ENCODE measurements around the gene BEST2. TPM values are rescaled to one million over a fixed set of nuclear protein-coding genes. Genes with fewer than 3 reads are reported as not detected.

Gene BEST2
- total RNA-seq, 4 donors from 2014 or later: not detected

DNA sequence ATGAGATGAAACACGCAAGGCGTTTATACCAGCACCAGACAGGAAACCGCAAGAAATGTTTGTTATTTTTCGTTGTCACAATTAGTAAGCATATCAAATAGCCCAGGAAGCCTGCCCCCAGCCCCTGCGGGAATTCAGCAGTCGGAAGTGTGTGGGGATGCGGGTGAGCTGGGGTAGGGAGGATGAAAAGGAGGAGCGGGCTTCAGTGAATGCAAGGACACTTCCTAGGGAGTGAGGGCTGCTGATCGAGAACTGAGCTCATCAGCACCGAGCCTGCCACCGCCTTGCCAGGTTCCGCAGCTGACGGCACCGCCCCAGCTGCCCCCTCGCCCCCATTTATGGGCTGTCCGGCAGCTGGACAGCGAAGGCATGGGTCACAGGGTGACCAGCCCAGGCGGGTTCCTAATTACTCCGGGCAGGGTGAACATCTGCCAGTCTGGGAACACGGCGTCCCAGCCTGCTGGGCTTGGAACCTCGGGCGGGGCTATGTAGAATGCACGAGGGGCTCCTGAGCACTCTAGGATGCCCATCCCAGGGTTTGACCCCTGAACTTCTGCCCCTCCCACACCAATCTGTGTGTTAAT, 1.6 kb upstream of the BEST2 start:
- TF ChIP-seq, protein P1, sequence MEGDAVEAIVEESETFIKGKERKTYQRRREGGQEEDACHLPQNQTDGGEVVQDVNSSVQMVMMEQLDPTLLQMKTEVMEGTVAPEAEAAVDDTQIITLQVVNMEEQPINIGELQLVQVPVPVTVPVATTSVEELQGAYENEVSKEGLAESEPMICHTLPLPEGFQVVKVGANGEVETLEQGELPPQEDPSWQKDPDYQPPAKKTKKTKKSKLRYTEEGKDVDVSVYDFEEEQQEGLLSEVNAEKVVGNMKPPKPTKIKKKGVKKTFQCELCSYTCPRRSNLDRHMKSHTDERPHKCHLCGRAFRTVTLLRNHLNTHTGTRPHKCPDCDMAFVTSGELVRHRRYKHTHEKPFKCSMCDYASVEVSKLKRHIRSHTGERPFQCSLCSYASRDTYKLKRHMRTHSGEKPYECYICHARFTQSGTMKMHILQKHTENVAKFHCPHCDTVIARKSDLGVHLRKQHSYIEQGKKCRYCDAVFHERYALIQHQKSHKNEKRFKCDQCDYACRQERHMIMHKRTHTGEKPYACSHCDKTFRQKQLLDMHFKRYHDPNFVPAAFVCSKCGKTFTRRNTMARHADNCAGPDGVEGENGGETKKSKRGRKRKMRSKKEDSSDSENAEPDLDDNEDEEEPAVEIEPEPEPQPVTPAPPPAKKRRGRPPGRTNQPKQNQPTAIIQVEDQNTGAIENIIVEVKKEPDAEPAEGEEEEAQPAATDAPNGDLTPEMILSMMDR (IDR thresholded peaks at IDR 0.05): no peak
- TF ChIP-seq POLR2A (IDR thresholded peaks at IDR 0.05) (no peak), EP300 (IDR thresholded peaks at IDR 0.05) (no peak), POLR2AphosphoS5 (IDR thresholded peaks at IDR 0.05) (no peak)
- no peak overlapping the region for H3K27ac ChIP-seq
- H3K36me3 ChIP-seq: peaks cover 0 to 38% of the 10 kb centered on the region in 2 donors
- H3K4me1 ChIP-seq: no peaks in the 10 kb centered on the region
- no peak overlapping the region for H3K4me3 ChIP-seq
- WGBS, 2 donors (ENCODE audit: low coverage in 1 of 2): 22 to 29% methylated on average over 8 to 10 of the region's 24 CpGs
- H3K27me3 ChIP-seq: peaks cover 61% of the 10 kb centered on the region
- no peak for ATAC-seq
- H3K9me3 ChIP-seq: peaks cover 0 to 7% (median 0%) of the 10 kb centered on the region in 3 donors

DNA sequence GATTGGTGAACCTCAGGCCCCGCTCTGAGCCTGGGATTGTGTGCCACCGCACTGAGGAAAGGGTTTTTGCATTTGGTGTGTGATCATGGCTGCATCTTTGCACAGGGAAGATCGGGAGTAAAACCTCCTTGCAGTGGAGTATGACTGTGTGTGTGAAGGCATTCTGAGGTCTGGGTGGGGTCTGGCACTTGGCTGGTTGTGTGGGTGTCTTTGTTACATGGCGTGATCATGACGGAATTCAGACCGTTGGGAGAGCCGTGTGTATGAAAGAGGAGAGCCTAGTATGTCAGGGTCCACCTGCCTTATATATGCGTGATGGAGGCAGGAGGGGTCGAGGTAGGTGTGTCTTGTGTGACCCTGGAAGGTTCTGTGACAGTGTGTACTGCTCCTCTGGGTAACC, 740 bp upstream of the BEST2 start:
- H3K27ac ChIP-seq: no peak overlapping the region
- H3K4me3 ChIP-seq: no peak overlapping the region
- H3K4me1 ChIP-seq: no peaks in the 10 kb centered on the region
- 57 to 67% methylated on average over 1 to 8 of the region's 9 CpGs for WGBS, 2 donors (ENCODE audit: low coverage in 1 of 2)
- peaks cover 61% of the 10 kb centered on the region for H3K27me3 ChIP-seq
- ATAC-seq: no peak
- no peak for TF ChIP-seq POLR2AphosphoS5 (IDR thresholded peaks at IDR 0.05)
- no peak for TF ChIP-seq POLR2A (IDR thresholded peaks at IDR 0.05)
- no peak for TF ChIP-seq EP300 (IDR thresholded peaks at IDR 0.05)
- TF ChIP-seq, protein P1 (IDR thresholded peaks at IDR 0.05): no peak
- peaks cover 0 to 30% of the 10 kb centered on the region in 2 donors for H3K36me3 ChIP-seq
- peaks cover 0 to 7% (median 0%) of the 10 kb centered on the region in 3 donors for H3K9me3 ChIP-seq

DNA sequence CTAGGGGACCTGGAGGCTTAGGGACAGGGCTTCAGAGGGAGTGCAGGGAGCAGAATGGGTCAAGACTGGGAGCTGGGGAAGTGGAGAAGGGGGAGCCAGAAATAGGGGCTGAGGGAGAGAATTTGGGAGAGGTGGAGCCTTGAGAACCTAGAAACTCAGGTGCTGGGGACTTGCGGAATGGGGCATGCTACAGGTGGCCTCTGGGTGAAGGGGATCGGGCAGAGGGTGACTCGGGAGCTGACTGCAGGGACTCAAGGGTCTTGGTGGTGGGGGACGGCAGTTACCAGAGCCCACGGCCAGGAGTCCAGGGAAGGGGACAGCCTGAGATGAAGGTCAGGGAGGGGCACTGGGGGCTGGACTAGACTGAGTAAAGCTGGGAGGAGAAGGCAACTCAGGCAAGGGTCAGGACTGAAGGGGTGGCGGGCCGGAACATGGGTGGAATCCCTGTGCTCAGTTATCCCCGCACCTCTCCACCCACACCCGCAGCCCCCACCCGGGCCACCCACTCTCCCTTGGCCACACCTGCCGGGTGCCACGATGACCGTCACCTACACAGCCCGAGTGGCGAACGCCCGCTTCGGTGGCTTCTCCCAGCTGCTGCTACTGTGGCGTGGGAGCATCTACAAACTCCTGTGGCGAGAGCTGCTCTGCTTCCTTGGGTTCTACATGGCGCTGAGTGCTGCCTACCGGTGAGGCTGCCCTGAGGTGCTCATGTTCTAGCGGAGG, 628 bp downstream of the BEST2 start:
- H3K4me3 ChIP-seq: no peak overlapping the region
- ATAC-seq: no peak
- peaks cover 0 to 7% (median 0%) of the 10 kb centered on the region in 3 donors for H3K9me3 ChIP-seq
- 62 to 70% methylated on average over 5 to 19 of the region's 23 CpGs for WGBS, 2 donors (ENCODE audit: low coverage in 1 of 2)
- peaks cover 0 to 16% of the 10 kb centered on the region in 2 donors for H3K36me3 ChIP-seq
- H3K27ac ChIP-seq: no peak overlapping the region
- TF ChIP-seq POLR2A (IDR thresholded peaks at IDR 0.05) (no peak), POLR2AphosphoS5 (IDR thresholded peaks at IDR 0.05) (no peak), EP300 (IDR thresholded peaks at IDR 0.05) (no peak)
- TF ChIP-seq, protein P1 (IDR thresholded peaks at IDR 0.05): no peak
- peaks cover 0 to 4% (median 0%) of the 10 kb centered on the region in 3 donors for H3K4me1 ChIP-seq
- peaks cover 61% of the 10 kb centered on the region for H3K27me3 ChIP-seq

DNA sequence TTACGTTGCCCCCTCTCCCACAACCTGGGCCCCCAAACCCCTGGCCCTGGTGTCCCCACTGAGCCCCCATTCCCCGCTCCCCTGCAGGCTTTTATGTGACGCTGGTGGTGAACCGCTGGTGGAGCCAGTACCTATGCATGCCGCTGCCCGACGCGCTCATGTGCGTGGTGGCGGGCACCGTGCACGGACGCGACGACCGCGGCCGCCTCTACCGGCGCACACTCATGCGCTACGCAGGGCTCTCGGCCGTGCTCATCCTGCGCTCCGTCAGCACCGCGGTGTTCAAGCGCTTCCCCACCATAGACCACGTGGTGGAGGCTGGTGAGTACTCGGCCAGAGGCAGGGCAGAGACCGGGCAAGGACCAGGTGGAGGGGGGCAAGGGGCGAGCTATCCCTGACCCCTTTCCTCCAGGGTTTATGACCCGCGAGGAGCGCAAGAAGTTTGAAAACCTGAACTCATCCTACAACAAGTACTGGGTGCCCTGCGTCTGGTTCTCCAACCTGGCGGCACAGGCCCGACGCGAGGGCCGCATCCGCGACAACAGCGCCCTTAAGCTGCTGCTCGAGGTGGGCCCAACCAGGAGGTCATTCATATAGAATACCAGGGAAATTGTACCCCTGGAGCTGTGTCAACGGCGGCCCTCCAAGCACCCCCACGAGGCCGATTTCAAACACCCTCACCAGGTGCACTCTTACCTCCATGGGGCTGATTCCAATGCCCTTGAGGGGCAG, 3.0 kb downstream of the BEST2 start:
- Histone ChIP-seq H3K9me3 (no peaks in the 10 kb centered on the region), H3K36me3 (no peaks in the 10 kb centered on the region), H3K27ac (no peak overlapping the region), H3K4me1 (peaks cover 0 to 13% (median 4%) of the 10 kb centered on the region in 3 donors), H3K4me3 (no peak overlapping the region), H3K27me3 (peaks cover 43% of the 10 kb centered on the region)
- WGBS, 2 donors (ENCODE audit: low coverage in 1 of 2): 85% methylated on average over 11 of the region's 50 CpGs; no CpG with 5 or more reads in 1 of the 2 donors
- TF ChIP-seq POLR2AphosphoS5 (IDR thresholded peaks at IDR 0.05) (no peak), EP300 (IDR thresholded peaks at IDR 0.05) (no peak), POLR2A (IDR thresholded peaks at IDR 0.05) (no peak)
- TF ChIP-seq, protein P1 (IDR thresholded peaks at IDR 0.05): no peak
- ATAC-seq: no peak
